Liver (tissue), 3 donors: ENCODE results near the gene ABCA12.

Experiments
- ATF3 ChIP-seq: IDR thresholded peaks from 2 replicates; pipeline ENCODE4 v1.6.1; 2016; ENCODE audit warnings: antibody characterized with exemption
- CTCF ChIP-seq: fragments of 150-350 bp; IDR thresholded peaks from 2 replicates; pipeline ENCODE4 v1.5.1; 2017; ENCODE audit warnings: improper control_type of control experiment, low read depth, low read length; ENCODE audit not compliant: missing input control
- EGR1 ChIP-seq, 2 donors: IDR thresholded peaks; 2 replicates each; pipeline ENCODE4 v1.6.1; 2016 to 2018; ENCODE audit warnings: antibody characterized with exemption in 2 of 2, low read depth in 2 of 2
- GABPA ChIP-seq, 2 donors: IDR thresholded peaks in 1 of 2; conservative IDR thresholded peaks in 1 of 2; 2 replicates each; pipeline ENCODE4 v1.6.1; 2016; ENCODE audit warnings: antibody characterized with exemption in 2 of 2, mild to moderate bottlenecking in 1 of 2, moderate library complexity in 1 of 2
- HNF4A ChIP-seq, 2 donors: conservative IDR thresholded peaks; 2 replicates each; pipeline ENCODE4 v1.6.1; 2016; ENCODE audit warnings: antibody characterized with exemption in 2 of 2, mild to moderate bottlenecking in 2 of 2
- HNF4G ChIP-seq: IDR thresholded peaks from 2 replicates; pipeline ENCODE4 v1.6.1; 2016; ENCODE audit warnings: antibody characterized with exemption
- JUND ChIP-seq, 2 donors: IDR thresholded peaks; 2 replicates each; pipeline ENCODE4 v1.6.1; 2016; ENCODE audit warnings: antibody characterized with exemption in 2 of 2
- MAX ChIP-seq: IDR thresholded peaks from 2 replicates; pipeline ENCODE4 v1.6.1; 2016; ENCODE audit warnings: antibody characterized with exemption
- RAD21 ChIP-seq, 2 donors: IDR thresholded peaks; 2 replicates each; pipeline ENCODE4 v1.6.1; 2016; ENCODE audit warnings: antibody characterized with exemption in 2 of 2, mild to moderate bottlenecking in 2 of 2
- SP1 ChIP-seq: IDR thresholded peaks from 2 replicates; pipeline ENCODE4 v1.6.1; 2018; ENCODE audit warnings: antibody characterized with exemption, mild to moderate bottlenecking
- TAF1 ChIP-seq: conservative IDR thresholded peaks from 2 replicates; pipeline ENCODE4 v1.6.1; 2016; ENCODE audit warnings: antibody characterized with exemption, mild to moderate bottlenecking
- YY1 ChIP-seq: IDR thresholded peaks from 2 replicates; pipeline ENCODE4 v1.6.1; 2016; ENCODE audit warnings: antibody characterized with exemption, mild to moderate bottlenecking
- TF ChIP-seq, protein P1 (sequence below): IDR thresholded peaks from 2 replicates; pipeline ENCODE4 v1.6.1; 2016; ENCODE audit warnings: antibody characterized with exemption, mild to moderate bottlenecking
- TF ChIP-seq, protein P2 (sequence below): IDR thresholded peaks from 2 replicates; pipeline ENCODE4 v1.6.1; 2016; ENCODE audit warnings: antibody characterized with exemption
- donor health status: healthy.
- donor health status: healthy.

DNA sequence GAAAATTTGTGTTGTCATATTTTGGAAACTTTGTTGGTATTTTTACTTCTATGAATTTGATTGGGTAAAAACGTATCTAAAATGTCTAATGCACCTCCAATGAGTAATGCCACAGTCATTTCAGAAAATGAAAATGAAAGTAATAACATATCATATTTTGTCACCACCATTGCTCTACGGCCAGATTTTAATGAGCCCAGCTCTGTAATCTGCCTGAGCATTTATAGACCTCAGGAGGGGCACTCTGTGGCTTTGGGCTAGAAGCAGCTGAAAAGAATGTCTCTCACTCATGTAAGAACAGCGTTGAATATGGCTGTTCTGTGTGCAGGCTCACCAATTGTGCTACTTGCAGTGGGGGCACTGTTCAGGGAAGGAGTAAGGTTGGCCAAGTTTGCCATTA lies 32.7 kb upstream of the ABCA12 start:
- TF ChIP-seq CTCF, result no peak
- TF ChIP-seq SP1, result no peak
- no peak for TF ChIP-seq EGR1 (IDR thresholded peaks at IDR 0.05; ENCODE audit: low read depth in 2 of 2)
- TF ChIP-seq, protein P1, sequence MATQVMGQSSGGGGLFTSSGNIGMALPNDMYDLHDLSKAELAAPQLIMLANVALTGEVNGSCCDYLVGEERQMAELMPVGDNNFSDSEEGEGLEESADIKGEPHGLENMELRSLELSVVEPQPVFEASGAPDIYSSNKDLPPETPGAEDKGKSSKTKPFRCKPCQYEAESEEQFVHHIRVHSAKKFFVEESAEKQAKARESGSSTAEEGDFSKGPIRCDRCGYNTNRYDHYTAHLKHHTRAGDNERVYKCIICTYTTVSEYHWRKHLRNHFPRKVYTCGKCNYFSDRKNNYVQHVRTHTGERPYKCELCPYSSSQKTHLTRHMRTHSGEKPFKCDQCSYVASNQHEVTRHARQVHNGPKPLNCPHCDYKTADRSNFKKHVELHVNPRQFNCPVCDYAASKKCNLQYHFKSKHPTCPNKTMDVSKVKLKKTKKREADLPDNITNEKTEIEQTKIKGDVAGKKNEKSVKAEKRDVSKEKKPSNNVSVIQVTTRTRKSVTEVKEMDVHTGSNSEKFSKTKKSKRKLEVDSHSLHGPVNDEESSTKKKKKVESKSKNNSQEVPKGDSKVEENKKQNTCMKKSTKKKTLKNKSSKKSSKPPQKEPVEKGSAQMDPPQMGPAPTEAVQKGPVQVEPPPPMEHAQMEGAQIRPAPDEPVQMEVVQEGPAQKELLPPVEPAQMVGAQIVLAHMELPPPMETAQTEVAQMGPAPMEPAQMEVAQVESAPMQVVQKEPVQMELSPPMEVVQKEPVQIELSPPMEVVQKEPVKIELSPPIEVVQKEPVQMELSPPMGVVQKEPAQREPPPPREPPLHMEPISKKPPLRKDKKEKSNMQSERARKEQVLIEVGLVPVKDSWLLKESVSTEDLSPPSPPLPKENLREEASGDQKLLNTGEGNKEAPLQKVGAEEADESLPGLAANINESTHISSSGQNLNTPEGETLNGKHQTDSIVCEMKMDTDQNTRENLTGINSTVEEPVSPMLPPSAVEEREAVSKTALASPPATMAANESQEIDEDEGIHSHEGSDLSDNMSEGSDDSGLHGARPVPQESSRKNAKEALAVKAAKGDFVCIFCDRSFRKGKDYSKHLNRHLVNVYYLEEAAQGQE, result no peak
- TF ChIP-seq, protein P2, sequence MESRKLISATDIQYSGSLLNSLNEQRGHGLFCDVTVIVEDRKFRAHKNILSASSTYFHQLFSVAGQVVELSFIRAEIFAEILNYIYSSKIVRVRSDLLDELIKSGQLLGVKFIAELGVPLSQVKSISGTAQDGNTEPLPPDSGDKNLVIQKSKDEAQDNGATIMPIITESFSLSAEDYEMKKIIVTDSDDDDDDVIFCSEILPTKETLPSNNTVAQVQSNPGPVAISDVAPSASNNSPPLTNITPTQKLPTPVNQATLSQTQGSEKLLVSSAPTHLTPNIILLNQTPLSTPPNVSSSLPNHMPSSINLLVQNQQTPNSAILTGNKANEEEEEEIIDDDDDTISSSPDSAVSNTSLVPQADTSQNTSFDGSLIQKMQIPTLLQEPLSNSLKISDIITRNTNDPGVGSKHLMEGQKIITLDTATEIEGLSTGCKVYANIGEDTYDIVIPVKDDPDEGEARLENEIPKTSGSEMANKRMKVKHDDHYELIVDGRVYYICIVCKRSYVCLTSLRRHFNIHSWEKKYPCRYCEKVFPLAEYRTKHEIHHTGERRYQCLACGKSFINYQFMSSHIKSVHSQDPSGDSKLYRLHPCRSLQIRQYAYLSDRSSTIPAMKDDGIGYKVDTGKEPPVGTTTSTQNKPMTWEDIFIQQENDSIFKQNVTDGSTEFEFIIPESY, result no peak
- TF ChIP-seq RAD21 (IDR thresholded peaks at IDR 0.05), result no peak
- no peak for TF ChIP-seq ATF3
- no peak for TF ChIP-seq TAF1
- no peak for TF ChIP-seq GABPA (IDR thresholded peaks at IDR 0.05 in 1 of 2, conservative IDR thresholded peaks at IDR 0.05 in 1 of 2)
- no peak for TF ChIP-seq YY1
- no peak for TF ChIP-seq HNF4A (conservative IDR thresholded peaks at IDR 0.05)
- no peak for TF ChIP-seq MAX
- TF ChIP-seq HNF4G, result no peak
- TF ChIP-seq JUND (IDR thresholded peaks at IDR 0.05), result no peak
